HEK293 (cell line): ENCODE data around the gene PLAC1.

Experiments
- CTCF ChIA-PET: fragments of 350-600 bp; formaldehyde crosslinking; extraction: SDS; loops from one replicate; lab custom pipeline; 2021; ENCODE audit warnings: antibody characterized with exemption; lab: Yijun Ruan, JAX
- POLR2A ChIA-PET: fragments of 300-600 bp; formaldehyde crosslinking; extraction: SDS; loops from one replicate; lab custom pipeline; 2020; ENCODE audit warnings: antibody characterized with exemption, inconsistent platforms; lab: Yijun Ruan, JAX
- H3K27ac ChIP-seq: fragments of 200-500 bp; sonication (Bioruptor generic); 2 replicates; pipeline ENCODE4 v1.5.1; 2014; ENCODE audit warnings: low read depth, low read length, control low read depth, inconsistent platforms; ENCODE audit errors: extremely low read depth
- H3K36me3 ChIP-seq, 2 experiments: fragments of 200-500 bp in 1 of 2; sonication (Bioruptor generic) in 1 of 2; 1 replicate in 1 of 2; 2 replicates in 1 of 2; pipeline ENCODE4 v1.5.1; 2014 to 2017; ENCODE audit warnings: inconsistent platforms in 2 of 2, low read length in 2 of 2; ENCODE audit not compliant: control insufficient read depth in 2 of 2, insufficient read depth in 1 of 2
- H3K4me1 ChIP-seq: fragments of 200-500 bp; sonication (Bioruptor generic); 2 replicates; pipeline ENCODE4 v1.5.1; 2014; ENCODE audit warnings: mild to moderate bottlenecking, low read length, inconsistent platforms; ENCODE audit not compliant: control insufficient read depth, insufficient read depth
- H3K4me3 ChIP-seq: 2 replicates; pipeline ENCODE4 v1.5.1; 2011; ENCODE audit warnings: low read depth, mild to moderate bottlenecking, control low read depth, low read length, moderate library complexity
- H3K9me3 ChIP-seq: fragments of 200-500 bp; sonication (Bioruptor generic); 2 replicates; pipeline ENCODE4 v1.5.1; 2014; ENCODE audit warnings: low read depth, low read length, inconsistent platforms; ENCODE audit not compliant: control insufficient read depth, insufficient read depth
- BCL11B ChIP-seq: fragments of 450-650 bp; formaldehyde crosslinking; IDR thresholded peaks from 2 replicates; pipeline ENCODE4 v1.5.1; 2016; ENCODE audit warnings: low read depth, missing biosample characterization, missing genetic modification characterization
- MEIS1 ChIP-seq: sonication (generic); formaldehyde crosslinking; IDR thresholded peaks from 2 replicates; pipeline ENCODE4 v1.8.1; 2022; ENCODE audit warnings: missing genetic modification reagents, mild to moderate bottlenecking, borderline replicate concordance
- PRDM1 ChIP-seq: fragments of 450-650 bp; formaldehyde crosslinking; IDR thresholded peaks from 2 replicates; pipeline ENCODE4; 2016; ENCODE audit warnings: missing biosample characterization, missing genetic modification characterization
- PRDM6 ChIP-seq: fragments of 450-650 bp; formaldehyde crosslinking; IDR thresholded peaks from 2 replicates; pipeline ENCODE4 v1.5.1; 2017; ENCODE audit warnings: missing biosample characterization, missing genetic modification characterization
- ZBTB20 ChIP-seq: fragments of 450-650 bp; formaldehyde crosslinking; IDR thresholded peaks from 2 replicates; pipeline ENCODE4 v1.5.1; 2016; ENCODE audit warnings: missing biosample characterization, missing genetic modification characterization
- ZBTB8A ChIP-seq: fragments of 450-650 bp; formaldehyde crosslinking; IDR thresholded peaks from 2 replicates; pipeline ENCODE4 v1.5.1; 2016; ENCODE audit warnings: missing biosample characterization, missing genetic modification characterization
- ZNF148 ChIP-seq: fragments of 450-650 bp; formaldehyde crosslinking; IDR thresholded peaks from 2 replicates; pipeline ENCODE4 v1.5.0; 2017; ENCODE audit warnings: missing biosample characterization, missing genetic modification characterization, borderline replicate concordance
- ZNF157 ChIP-seq: fragments of 450-650 bp; formaldehyde crosslinking; IDR thresholded peaks from 2 replicates; pipeline ENCODE4 v1.5.1; 2016; ENCODE audit warnings: missing biosample characterization, missing genetic modification characterization
- ZNF221 ChIP-seq: fragments of 450-650 bp; formaldehyde crosslinking; IDR thresholded peaks from 2 replicates; pipeline ENCODE4 v1.5.1; 2017; ENCODE audit warnings: missing biosample characterization, missing genetic modification characterization, borderline replicate concordance
- ZNF239 ChIP-seq: fragments of 450-650 bp; formaldehyde crosslinking; IDR thresholded peaks from 2 replicates; pipeline ENCODE4 v1.5.1; 2016; ENCODE audit warnings: missing biosample characterization, missing genetic modification characterization
- ZNF394 ChIP-seq: fragments of 450-650 bp; formaldehyde crosslinking; IDR thresholded peaks from 2 replicates; pipeline ENCODE4 v1.5.1; 2016; ENCODE audit warnings: missing biosample characterization, missing genetic modification characterization, mild to moderate bottlenecking, moderate library complexity, borderline replicate concordance
- ZNF530 ChIP-seq: fragments of 450-650 bp; formaldehyde crosslinking; IDR thresholded peaks from 2 replicates; pipeline ENCODE4 v1.5.1; 2016; ENCODE audit warnings: low read depth, missing biosample characterization, missing genetic modification characterization
- ZNF548 ChIP-seq: fragments of 450-650 bp; formaldehyde crosslinking; IDR thresholded peaks from 2 replicates; pipeline ENCODE4 v1.5.1; 2016; ENCODE audit warnings: missing biosample characterization, missing genetic modification characterization
- ZNF626 ChIP-seq: fragments of 450-650 bp; sonication (Bioruptor Pico); formaldehyde crosslinking; IDR thresholded peaks from 2 replicates; pipeline ENCODE4 v1.5.1; 2018; ENCODE audit warnings: missing biosample characterization, missing genetic modification characterization, inconsistent platforms
- ZNF658 ChIP-seq: fragments of 450-650 bp; formaldehyde crosslinking; IDR thresholded peaks from 2 replicates; pipeline ENCODE4; 2016; ENCODE audit warnings: missing biosample characterization, missing genetic modification characterization
- ZNF664 ChIP-seq: fragments of 450-650 bp; formaldehyde crosslinking; IDR thresholded peaks from 2 replicates; pipeline ENCODE4 v1.5.1; 2016; ENCODE audit warnings: missing biosample characterization, missing genetic modification characterization
- ZNF76 ChIP-seq: fragments of 450-650 bp; formaldehyde crosslinking; IDR thresholded peaks from 2 replicates; pipeline ENCODE4; 2016; ENCODE audit warnings: low read depth, missing biosample characterization, missing genetic modification characterization, borderline replicate concordance
- ZNF837 ChIP-seq: fragments of 450-650 bp; formaldehyde crosslinking; IDR thresholded peaks from 2 replicates; pipeline ENCODE4 v1.5.1; 2016; ENCODE audit warnings: missing biosample characterization, missing genetic modification characterization
- TF ChIP-seq, protein P1 (sequence below): fragments of 450-650 bp; formaldehyde crosslinking; IDR thresholded peaks from 2 replicates; pipeline ENCODE4 v1.5.1; 2016; ENCODE audit warnings: missing biosample characterization, missing genetic modification characterization, borderline replicate concordance
- TF ChIP-seq, protein P2 (sequence below): fragments of 450-650 bp; formaldehyde crosslinking; IDR thresholded peaks from 2 replicates; pipeline ENCODE4 v1.5.1; 2016; ENCODE audit warnings: missing biosample characterization, missing genetic modification characterization
- TF ChIP-seq, protein P3 (sequence below): fragments of 450-650 bp; formaldehyde crosslinking; IDR thresholded peaks from 2 replicates; pipeline ENCODE4 v1.5.1; 2016; ENCODE audit warnings: missing biosample characterization, missing genetic modification characterization, borderline replicate concordance

Gene PLAC1

GRCh38 chrX:134526399-134526798, 131.9 kb downstream of the PLAC1 start:
- POLR2A ChIA-PET: no interaction called here
- Histone ChIP-seq H3K36me3 (no peaks in the 10 kb centered on the region; a peak in 1 of 3 replicates), H3K27ac (no peak overlapping the region), H3K4me3 (no peak overlapping the region), H3K9me3 (no peaks in the 10 kb centered on the region), H3K4me1 (no peaks in the 10 kb centered on the region)
- CTCF ChIA-PET: no interaction called here
- no peak for TF ChIP-seq MEIS1

GRCh38 chrX:134525086-134525792, 133.0 kb downstream of the PLAC1 start:
- no peaks in the 10 kb centered on the region for H3K9me3 ChIP-seq
- TF ChIP-seq ZNF76 (tag by site-specific recombination) (no peak), ZNF394 (no peak), ZBTB20 (tag by site-specific recombination) (no peak), ZNF548 (tag by site-specific recombination) (no peak), ZNF239 (tag by site-specific recombination) (no peak), ZNF157 (tag by site-specific recombination) (no peak), ZBTB8A (tag by site-specific recombination) (no peak), ZNF837 (tag by site-specific recombination) (no peak), ZNF626 (tag by site-specific recombination) (no peak), ZNF221 (no peak), BCL11B (tag by site-specific recombination) (no peak), ZNF530 (tag by site-specific recombination) (no peak), PRDM1 (tag by site-specific recombination) (no peak), PRDM6 (tag by site-specific recombination) (no peak), ZNF658 (tag by site-specific recombination) (no peak), ZNF664 (no peak), ZNF148 (tag by site-specific recombination) (no peak)
- TF ChIP-seq, protein P1, sequence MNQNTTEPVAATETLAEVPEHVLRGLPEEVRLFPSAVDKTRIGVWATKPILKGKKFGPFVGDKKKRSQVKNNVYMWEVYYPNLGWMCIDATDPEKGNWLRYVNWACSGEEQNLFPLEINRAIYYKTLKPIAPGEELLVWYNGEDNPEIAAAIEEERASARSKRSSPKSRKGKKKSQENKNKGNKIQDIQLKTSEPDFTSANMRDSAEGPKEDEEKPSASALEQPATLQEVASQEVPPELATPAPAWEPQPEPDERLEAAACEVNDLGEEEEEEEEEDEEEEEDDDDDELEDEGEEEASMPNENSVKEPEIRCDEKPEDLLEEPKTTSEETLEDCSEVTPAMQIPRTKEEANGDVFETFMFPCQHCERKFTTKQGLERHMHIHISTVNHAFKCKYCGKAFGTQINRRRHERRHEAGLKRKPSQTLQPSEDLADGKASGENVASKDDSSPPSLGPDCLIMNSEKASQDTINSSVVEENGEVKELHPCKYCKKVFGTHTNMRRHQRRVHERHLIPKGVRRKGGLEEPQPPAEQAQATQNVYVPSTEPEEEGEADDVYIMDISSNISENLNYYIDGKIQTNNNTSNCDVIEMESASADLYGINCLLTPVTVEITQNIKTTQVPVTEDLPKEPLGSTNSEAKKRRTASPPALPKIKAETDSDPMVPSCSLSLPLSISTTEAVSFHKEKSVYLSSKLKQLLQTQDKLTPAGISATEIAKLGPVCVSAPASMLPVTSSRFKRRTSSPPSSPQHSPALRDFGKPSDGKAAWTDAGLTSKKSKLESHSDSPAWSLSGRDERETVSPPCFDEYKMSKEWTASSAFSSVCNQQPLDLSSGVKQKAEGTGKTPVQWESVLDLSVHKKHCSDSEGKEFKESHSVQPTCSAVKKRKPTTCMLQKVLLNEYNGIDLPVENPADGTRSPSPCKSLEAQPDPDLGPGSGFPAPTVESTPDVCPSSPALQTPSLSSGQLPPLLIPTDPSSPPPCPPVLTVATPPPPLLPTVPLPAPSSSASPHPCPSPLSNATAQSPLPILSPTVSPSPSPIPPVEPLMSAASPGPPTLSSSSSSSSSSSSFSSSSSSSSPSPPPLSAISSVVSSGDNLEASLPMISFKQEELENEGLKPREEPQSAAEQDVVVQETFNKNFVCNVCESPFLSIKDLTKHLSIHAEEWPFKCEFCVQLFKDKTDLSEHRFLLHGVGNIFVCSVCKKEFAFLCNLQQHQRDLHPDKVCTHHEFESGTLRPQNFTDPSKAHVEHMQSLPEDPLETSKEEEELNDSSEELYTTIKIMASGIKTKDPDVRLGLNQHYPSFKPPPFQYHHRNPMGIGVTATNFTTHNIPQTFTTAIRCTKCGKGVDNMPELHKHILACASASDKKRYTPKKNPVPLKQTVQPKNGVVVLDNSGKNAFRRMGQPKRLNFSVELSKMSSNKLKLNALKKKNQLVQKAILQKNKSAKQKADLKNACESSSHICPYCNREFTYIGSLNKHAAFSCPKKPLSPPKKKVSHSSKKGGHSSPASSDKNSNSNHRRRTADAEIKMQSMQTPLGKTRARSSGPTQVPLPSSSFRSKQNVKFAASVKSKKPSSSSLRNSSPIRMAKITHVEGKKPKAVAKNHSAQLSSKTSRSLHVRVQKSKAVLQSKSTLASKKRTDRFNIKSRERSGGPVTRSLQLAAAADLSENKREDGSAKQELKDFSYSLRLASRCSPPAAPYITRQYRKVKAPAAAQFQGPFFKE (tag by site-specific recombination): no peak
- TF ChIP-seq, protein P2, sequence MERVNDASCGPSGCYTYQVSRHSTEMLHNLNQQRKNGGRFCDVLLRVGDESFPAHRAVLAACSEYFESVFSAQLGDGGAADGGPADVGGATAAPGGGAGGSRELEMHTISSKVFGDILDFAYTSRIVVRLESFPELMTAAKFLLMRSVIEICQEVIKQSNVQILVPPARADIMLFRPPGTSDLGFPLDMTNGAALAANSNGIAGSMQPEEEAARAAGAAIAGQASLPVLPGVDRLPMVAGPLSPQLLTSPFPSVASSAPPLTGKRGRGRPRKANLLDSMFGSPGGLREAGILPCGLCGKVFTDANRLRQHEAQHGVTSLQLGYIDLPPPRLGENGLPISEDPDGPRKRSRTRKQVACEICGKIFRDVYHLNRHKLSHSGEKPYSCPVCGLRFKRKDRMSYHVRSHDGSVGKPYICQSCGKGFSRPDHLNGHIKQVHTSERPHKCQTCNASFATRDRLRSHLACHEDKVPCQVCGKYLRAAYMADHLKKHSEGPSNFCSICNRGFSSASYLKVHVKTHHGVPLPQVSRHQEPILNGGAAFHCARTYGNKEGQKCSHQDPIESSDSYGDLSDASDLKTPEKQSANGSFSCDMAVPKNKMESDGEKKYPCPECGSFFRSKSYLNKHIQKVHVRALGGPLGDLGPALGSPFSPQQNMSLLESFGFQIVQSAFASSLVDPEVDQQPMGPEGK (tag by site-specific recombination): no peak
- TF ChIP-seq, protein P3, sequence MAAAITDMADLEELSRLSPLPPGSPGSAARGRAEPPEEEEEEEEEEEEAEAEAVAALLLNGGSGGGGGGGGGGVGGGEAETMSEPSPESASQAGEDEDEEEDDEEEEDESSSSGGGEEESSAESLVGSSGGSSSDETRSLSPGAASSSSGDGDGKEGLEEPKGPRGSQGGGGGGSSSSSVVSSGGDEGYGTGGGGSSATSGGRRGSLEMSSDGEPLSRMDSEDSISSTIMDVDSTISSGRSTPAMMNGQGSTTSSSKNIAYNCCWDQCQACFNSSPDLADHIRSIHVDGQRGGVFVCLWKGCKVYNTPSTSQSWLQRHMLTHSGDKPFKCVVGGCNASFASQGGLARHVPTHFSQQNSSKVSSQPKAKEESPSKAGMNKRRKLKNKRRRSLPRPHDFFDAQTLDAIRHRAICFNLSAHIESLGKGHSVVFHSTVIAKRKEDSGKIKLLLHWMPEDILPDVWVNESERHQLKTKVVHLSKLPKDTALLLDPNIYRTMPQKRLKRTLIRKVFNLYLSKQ: no peak
- TF ChIP-seq, all 188 proteins: peak for 0
- POLR2A ChIA-PET: no interaction called here
- Histone ChIP-seq H3K4me1 (no peaks in the 10 kb centered on the region), H3K27ac (no peak overlapping the region), H3K36me3 (no peaks in the 10 kb centered on the region; a peak in 1 of 3 replicates), H3K4me3 (no peak overlapping the region)
- CTCF ChIA-PET: no interaction called here
